Measurements from ENCODE around the gene SLC25A14.

Gene SLC25A14

GRCh38 chrX:130321550-130321949 lies 18.2 kb upstream of the SLC25A14 start:
- Histone ChIP-seq H3K4me2 (ENCODE audit: low read length) (no peak overlapping the region), H3K9me3 (ENCODE audit: low read length) (no peaks in the 10 kb centered on the region), H2AFZ (ENCODE audit: low read length) (no peak overlapping the region), H4K20me1 (ENCODE audit: insufficient read depth, low read length) (no peaks in the 10 kb centered on the region), H3K36me3 (ENCODE audit: insufficient read depth, low read length) (no peaks in the 10 kb centered on the region), H3K9ac (ENCODE audit: low read length) (no peak overlapping the region), H3K4me3 (ENCODE audit: low read depth, low read length, poor library complexity, severe bottlenecking) (no peak overlapping the region), H3K9me2 (ENCODE audit: low read depth, low read length) (no peaks in the 10 kb centered on the region), H3F3A (ENCODE audit: insufficient read depth, low read length) (no peaks in the 10 kb centered on the region), H3K4me1 (ENCODE audit: insufficient read depth, low read length, severe bottlenecking) (no peaks in the 10 kb centered on the region), H3K27ac (ENCODE audit: low read depth, low read length, poor library complexity, severe bottlenecking) (no peak overlapping the region), H3K79me2 (ENCODE audit: insufficient read depth, low read length) (no peaks in the 10 kb centered on the region), H3K27me3 (ENCODE audit: insufficient read depth, low read length) (no peaks in the 10 kb centered on the region)
- no peak for TF ChIP-seq EZH2 (IDR thresholded peaks at IDR 0.05; ENCODE audit: borderline replicate concordance, low read length)
- TF ChIP-seq, protein P1, sequence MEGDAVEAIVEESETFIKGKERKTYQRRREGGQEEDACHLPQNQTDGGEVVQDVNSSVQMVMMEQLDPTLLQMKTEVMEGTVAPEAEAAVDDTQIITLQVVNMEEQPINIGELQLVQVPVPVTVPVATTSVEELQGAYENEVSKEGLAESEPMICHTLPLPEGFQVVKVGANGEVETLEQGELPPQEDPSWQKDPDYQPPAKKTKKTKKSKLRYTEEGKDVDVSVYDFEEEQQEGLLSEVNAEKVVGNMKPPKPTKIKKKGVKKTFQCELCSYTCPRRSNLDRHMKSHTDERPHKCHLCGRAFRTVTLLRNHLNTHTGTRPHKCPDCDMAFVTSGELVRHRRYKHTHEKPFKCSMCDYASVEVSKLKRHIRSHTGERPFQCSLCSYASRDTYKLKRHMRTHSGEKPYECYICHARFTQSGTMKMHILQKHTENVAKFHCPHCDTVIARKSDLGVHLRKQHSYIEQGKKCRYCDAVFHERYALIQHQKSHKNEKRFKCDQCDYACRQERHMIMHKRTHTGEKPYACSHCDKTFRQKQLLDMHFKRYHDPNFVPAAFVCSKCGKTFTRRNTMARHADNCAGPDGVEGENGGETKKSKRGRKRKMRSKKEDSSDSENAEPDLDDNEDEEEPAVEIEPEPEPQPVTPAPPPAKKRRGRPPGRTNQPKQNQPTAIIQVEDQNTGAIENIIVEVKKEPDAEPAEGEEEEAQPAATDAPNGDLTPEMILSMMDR (IDR thresholded peaks at IDR 0.05; ENCODE audit: low read length), result no peak

- no peaks in the 10 kb centered on the region for H3K79me2 ChIP-seq (ENCODE audit: insufficient read depth, low read length)
- no peaks in the 10 kb centered on the region for H3K9me2 ChIP-seq (ENCODE audit: low read depth, low read length)
- H3K27ac ChIP-seq (ENCODE audit: low read depth, low read length, poor library complexity, severe bottlenecking), result no peak overlapping the region
- no peak overlapping the region for H3K4me2 ChIP-seq (ENCODE audit: low read length)
- no peak for TF ChIP-seq EZH2 (IDR thresholded peaks at IDR 0.05; ENCODE audit: borderline replicate concordance, low read length)
- TF ChIP-seq, protein P1 (IDR thresholded peaks at IDR 0.05; ENCODE audit: low read length), result no peak
- no peaks in the 10 kb centered on the region for H3K9me3 ChIP-seq (ENCODE audit: low read length)
- no peak overlapping the region for H2AFZ ChIP-seq (ENCODE audit: low read length)
- H3K36me3 ChIP-seq (ENCODE audit: insufficient read depth, low read length), result no peaks in the 10 kb centered on the region
- no peaks in the 10 kb centered on the region for H4K20me1 ChIP-seq (ENCODE audit: insufficient read depth, low read length)
- no peaks in the 10 kb centered on the region for H3F3A ChIP-seq (ENCODE audit: insufficient read depth, low read length)
- H3K27me3 ChIP-seq (ENCODE audit: insufficient read depth, low read length), result no peaks in the 10 kb centered on the region
- no peak overlapping the region for H3K4me3 ChIP-seq (ENCODE audit: low read depth, low read length, poor library complexity, severe bottlenecking)
- no peak overlapping the region for H3K9ac ChIP-seq (ENCODE audit: low read length)
- peaks cover 4% of the 10 kb centered on the region for H3K4me1 ChIP-seq (ENCODE audit: insufficient read depth, low read length, severe bottlenecking)
Observed at GRCh38 chrX:130330146-130330545, 9.6 kb upstream of the SLC25A14 start.

DNA sequence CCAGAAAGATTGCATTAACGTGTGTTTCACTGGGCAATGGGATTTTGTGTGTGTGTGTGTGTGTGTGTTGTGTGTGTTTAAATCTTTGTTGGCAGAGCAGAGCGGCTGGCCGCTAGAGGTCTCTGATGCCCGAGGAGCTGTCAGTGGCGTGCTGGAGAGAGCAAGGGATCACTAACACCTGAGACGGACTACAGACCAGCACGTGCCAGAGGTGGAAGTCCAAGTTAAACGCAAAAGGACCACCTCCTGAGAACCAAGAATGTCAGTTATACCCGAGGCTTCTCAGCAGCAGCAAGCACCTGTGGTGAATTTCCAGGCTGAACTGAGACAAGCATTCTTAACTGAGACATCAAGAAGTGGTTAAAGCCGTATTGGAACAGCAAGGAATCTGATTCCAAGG lies 9.0 kb upstream of the SLC25A14 start:
- TF ChIP-seq, protein P1 (IDR thresholded peaks at IDR 0.05; ENCODE audit: low read length), result peak; percentile 72
- no peak for TF ChIP-seq EZH2 (IDR thresholded peaks at IDR 0.05; ENCODE audit: borderline replicate concordance, low read length)
- H3K27me3 ChIP-seq (ENCODE audit: insufficient read depth, low read length), result no peaks in the 10 kb centered on the region
- no peak overlapping the region for H2AFZ ChIP-seq (ENCODE audit: low read length)
- H3K36me3 ChIP-seq (ENCODE audit: insufficient read depth, low read length), result no peaks in the 10 kb centered on the region
- peak overlapping the region; percentile 20; the same call in 1 of the 2 replicates for H3K4me2 ChIP-seq (ENCODE audit: low read length)
- H3K9me3 ChIP-seq (ENCODE audit: low read length), result no peaks in the 10 kb centered on the region
- peaks cover 4% of the 10 kb centered on the region for H3K4me1 ChIP-seq (ENCODE audit: insufficient read depth, low read length, severe bottlenecking)
- no peaks in the 10 kb centered on the region for H4K20me1 ChIP-seq (ENCODE audit: insufficient read depth, low read length)
- no peaks in the 10 kb centered on the region for H3F3A ChIP-seq (ENCODE audit: insufficient read depth, low read length)
- no peaks in the 10 kb centered on the region for H3K79me2 ChIP-seq (ENCODE audit: insufficient read depth, low read length)
- no peak overlapping the region for H3K4me3 ChIP-seq (ENCODE audit: low read depth, low read length, poor library complexity, severe bottlenecking)
- H3K27ac ChIP-seq (ENCODE audit: low read depth, low read length, poor library complexity, severe bottlenecking), result no peak overlapping the region
- H3K9me2 ChIP-seq (ENCODE audit: low read depth, low read length), result no peaks in the 10 kb centered on the region
- H3K9ac ChIP-seq (ENCODE audit: low read length), result no peak overlapping the region
